NB4 (cell line): ENCODE results near the gene GALNT15.

Source experiments
- DNase-seq: peaks from one replicate; pipeline ENCODE4 v3.0.0; 2010; ENCODE audit warnings: low read depth
- H3K4me3 ChIP-seq: one replicate; pipeline ENCODE4 v1.5.1; 2011; ENCODE audit warnings: mild to moderate bottlenecking, low read depth, low read length, moderate library complexity
- MYC ChIP-seq: IDR thresholded peaks from 2 replicates; pipeline ENCODE4 v1.6.1; 2011; ENCODE audit warnings: low read depth, low read length
- POLR2A ChIP-seq: IDR thresholded peaks from 2 replicates; pipeline ENCODE4 v1.6.1; 2011; ENCODE audit warnings: mild to moderate bottlenecking; ENCODE audit not compliant: insufficient read length; ENCODE audit errors: extremely low read depth
- TF ChIP-seq, protein P1 (sequence below): IDR thresholded peaks from 2 replicates; pipeline ENCODE4 v1.6.1; 2011; ENCODE audit warnings: low read depth, low read length
- TF ChIP-seq, protein P2 (sequence below): IDR thresholded peaks from one replicate; pipeline ENCODE4 v1.5.1; 2012; ENCODE audit warnings: low read depth, low read length

GALNT15 gene

DNA sequence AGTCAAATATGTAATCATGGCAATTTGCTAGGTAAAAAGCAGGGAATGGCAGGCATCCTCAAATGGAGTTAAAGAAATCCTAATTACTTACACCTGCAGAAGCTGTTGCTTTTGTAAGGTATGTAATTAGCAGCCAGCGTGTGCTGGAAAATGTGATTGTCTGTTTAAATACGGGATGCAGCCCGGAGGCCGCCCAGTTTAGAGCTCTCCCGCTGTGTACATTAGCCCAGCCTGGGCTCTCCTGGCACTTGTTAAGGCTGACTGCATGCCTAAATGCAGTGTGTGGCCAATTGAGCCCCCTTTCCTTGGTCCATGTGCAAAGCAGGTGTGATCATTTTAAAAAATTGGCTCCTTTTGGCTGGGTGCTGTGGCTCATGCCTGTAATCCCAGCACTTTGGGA lies 81.2 kb downstream of the GALNT15 start:
- TF ChIP-seq MYC (no peak), POLR2A (no peak)
- TF ChIP-seq, protein P1, sequence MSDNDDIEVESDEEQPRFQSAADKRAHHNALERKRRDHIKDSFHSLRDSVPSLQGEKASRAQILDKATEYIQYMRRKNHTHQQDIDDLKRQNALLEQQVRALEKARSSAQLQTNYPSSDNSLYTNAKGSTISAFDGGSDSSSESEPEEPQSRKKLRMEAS = no peak
- TF ChIP-seq, protein P2, sequence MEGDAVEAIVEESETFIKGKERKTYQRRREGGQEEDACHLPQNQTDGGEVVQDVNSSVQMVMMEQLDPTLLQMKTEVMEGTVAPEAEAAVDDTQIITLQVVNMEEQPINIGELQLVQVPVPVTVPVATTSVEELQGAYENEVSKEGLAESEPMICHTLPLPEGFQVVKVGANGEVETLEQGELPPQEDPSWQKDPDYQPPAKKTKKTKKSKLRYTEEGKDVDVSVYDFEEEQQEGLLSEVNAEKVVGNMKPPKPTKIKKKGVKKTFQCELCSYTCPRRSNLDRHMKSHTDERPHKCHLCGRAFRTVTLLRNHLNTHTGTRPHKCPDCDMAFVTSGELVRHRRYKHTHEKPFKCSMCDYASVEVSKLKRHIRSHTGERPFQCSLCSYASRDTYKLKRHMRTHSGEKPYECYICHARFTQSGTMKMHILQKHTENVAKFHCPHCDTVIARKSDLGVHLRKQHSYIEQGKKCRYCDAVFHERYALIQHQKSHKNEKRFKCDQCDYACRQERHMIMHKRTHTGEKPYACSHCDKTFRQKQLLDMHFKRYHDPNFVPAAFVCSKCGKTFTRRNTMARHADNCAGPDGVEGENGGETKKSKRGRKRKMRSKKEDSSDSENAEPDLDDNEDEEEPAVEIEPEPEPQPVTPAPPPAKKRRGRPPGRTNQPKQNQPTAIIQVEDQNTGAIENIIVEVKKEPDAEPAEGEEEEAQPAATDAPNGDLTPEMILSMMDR = no peak
- no peak for DNase-seq
- no peak overlapping the region for H3K4me3 ChIP-seq

DNA sequence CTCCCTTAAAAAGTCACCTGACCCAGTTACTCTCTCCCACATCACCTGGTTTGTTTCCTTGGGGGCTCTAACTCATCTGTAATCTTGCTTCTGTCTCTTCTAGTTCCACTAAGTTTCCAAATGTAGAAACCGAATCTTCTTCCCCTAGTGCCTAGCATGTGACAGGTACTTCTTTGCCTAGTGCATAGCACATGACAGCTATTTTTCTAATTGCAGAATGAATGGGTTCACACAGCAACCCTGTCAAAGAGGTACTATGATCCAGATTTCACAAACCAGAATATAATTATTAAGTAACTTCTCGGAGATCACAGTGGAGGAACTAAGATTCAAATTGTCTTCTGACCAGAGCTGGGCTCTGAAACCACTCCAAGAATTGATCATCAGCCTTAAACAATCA lies 82.8 kb downstream of the GALNT15 start:
- TF ChIP-seq POLR2A (no peak), MYC (no peak)
- TF ChIP-seq, protein P1 = no peak
- TF ChIP-seq, protein P2 = no peak

DNA sequence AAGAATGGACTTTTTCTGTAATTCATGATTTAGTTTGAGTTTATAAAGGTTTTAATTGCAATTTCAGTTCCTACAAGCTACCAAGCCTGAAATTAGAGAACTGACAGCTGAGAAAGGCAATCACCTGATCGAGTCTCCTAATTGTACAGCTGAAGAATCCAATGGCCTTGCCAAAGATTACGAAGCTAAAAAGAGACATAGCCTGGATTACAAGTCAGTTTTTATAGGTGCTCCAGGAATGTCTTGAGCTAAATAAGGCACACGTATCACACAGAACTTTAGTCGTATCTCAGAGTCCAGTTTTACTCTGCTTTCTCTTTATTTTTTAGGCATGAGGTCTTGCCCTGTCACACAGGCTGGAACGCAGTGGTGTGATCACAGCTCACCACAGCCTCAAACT lies 83.7 kb downstream of the GALNT15 start:
- TF ChIP-seq, protein P2 = no peak
- TF ChIP-seq, protein P1 = no peak
- TF ChIP-seq POLR2A = no peak
- TF ChIP-seq MYC = no peak
- no peak overlapping the region for H3K4me3 ChIP-seq
- DNase-seq = no peak

More for the DNA sequence above, 82.8 kb downstream of the GALNT15 start:
- DNase-seq = no peak
- H3K4me3 ChIP-seq = no peak overlapping the region

DNA sequence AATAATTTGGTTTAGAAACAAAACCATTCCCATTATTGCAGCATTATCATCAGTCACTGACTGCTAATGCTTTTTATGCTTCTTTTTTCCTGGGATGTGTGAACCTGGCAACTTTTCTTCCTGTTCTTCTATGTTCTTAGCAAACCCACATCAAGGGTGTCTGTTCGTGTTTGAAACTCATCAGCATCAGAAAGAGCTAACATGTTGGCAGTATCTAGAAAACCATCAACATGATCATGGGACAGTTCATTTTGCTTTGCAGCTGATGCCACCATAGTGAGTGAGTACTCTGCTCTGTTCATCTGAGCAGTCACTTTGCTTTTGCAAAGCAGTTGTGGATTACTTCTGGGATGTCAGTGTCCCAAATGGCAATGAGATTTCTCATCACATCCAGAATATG lies 84.4 kb downstream of the GALNT15 start:
- H3K4me3 ChIP-seq = no peak overlapping the region
- TF ChIP-seq POLR2A (no peak), MYC (no peak)
- TF ChIP-seq, protein P1 = no peak
- TF ChIP-seq, protein P2 = no peak
- no peak for DNase-seq

DNA sequence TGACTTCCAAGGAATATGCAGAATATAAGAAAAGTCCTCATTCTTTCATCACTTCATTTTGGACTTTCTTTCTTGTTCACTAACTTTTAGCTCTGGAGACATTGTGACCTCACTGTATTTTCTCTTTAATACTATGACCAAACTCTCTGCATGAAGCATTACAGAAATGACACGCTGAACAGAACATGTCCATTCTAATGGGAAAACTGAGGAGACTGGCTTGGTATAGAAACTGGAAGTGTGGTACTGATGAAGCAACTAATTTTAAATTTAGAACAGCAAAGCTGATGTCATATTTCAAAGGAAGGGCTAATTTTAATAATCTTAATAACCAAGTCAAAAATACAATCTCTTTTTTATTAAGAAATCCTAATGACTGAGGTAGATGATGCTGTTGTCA lies 85.6 kb downstream of the GALNT15 start:
- no peak overlapping the region for H3K4me3 ChIP-seq
- TF ChIP-seq, protein P2 = no peak
- TF ChIP-seq, protein P1 = no peak
- no peak for TF ChIP-seq POLR2A
- no peak for TF ChIP-seq MYC
- DNase-seq = no peak

DNA sequence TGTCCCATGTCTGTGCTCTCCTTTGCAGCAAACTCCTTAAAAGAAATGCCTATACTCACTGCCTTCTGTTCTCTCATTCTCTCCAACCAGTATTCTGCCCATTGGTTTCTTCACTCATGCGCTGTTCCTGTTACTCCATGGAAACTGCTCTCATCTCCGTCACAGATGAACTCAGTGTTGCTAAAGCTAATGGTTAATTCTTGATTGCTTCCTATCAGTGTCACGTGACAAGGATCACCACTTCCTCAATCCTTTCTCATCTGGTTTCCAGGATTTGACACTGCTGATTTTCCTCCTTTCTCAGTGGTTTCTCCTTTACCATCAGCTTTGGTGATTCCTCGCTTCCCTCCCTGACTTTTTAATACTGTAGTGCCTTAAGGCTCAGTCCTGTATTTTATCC lies 87.7 kb downstream of the GALNT15 start:
- TF ChIP-seq MYC (no peak), POLR2A (no peak)
- TF ChIP-seq, protein P2 = no peak
- TF ChIP-seq, protein P1 = no peak
- no peak for DNase-seq
- no peak overlapping the region for H3K4me3 ChIP-seq
